KG1 (cell line): ENCODE data around the gene FABP6.
"Not testable (repeated sequence)": the region's sequence is repeated elsewhere in the genome, so short reads cannot be mapped to it uniquely, and the experiment has no call there.

Experiments
- DNase-seq: peaks from one replicate; lab custom pipeline; 2025; lab: John Stamatoyannopoulos, UW

The FABP6 gene

DNA sequence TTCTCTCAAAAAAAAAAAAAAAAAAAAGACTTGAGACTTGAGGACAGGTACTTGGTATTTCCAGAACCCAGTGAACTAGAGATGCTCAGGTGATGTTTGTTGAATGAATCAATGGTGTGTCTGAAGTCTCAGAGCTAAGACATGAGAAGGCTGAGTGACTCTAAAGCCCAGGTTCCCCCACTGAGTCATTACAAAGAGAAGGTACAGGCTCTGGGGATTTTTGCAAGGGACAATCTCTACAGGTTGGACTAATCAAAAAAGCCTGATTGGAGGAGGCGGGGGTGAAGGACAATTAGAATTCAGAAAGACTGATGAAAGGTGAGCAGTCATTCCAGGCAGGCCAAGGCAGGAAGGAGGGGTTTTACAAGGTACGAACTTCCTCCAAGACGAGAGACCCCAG, 8.2 kb upstream of the FABP6 start:
- no peak for DNase-seq

DNA sequence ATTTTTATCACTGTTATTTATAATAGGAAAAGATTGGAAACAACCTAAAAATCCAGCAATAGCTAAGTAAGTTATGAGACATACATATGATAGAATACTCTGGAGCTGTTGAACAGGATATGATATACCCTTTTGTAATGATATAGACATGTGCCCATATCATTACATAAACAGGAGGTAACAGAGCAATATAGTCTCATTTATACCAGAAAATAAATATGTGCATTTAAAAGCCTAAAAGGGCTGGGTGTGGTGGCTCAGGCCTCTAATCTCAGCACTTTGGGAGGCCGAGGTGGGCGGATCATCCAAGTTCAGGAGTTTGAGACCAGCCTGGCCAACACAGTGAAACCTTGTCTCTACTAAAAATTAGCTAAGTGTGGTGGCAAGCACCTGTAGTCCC, 2.3 kb upstream of the FABP6 start:
- DNase-seq: no peak

DNA sequence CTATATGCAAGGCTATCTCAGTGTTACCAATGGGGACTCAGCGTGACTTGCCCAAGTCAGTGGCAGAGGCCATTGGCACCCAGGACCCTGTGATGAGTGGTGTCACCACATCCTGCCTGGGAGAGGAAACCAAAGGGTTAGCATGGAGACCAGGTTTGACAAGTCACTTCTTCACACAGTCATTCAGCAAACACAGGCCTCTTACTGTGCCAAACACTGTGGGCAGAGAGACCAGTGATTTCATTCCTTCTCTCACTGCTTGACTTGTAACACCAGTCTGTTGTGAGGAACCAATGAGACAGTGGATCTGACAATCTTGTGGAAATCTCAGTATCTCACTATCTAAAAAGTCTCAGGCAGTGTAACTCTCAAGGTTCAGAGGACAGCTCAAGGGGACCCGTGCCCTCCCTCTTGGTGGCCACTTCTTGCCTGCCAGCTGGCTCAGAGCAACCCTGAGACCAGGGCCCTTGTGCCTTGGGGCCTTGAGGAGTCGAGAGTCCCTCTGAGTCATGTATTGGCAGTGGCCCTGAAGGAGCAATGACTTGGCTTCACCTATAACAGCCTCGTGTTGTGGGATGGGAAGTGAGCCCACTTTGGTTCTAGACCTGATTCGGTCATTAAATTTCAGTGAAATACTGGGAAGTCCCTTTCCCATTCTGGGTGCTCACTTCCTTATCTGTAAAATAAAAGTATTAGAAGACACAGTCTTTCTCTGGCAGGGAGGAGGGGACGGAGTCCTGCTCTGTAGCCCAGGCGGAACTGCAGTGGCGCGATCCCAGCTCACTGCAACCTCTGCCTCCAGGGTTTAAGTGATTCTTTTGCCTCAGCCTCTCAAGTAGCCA, 1.6 kb downstream of the FABP6 start:
- DNase-seq: no peak

DNA sequence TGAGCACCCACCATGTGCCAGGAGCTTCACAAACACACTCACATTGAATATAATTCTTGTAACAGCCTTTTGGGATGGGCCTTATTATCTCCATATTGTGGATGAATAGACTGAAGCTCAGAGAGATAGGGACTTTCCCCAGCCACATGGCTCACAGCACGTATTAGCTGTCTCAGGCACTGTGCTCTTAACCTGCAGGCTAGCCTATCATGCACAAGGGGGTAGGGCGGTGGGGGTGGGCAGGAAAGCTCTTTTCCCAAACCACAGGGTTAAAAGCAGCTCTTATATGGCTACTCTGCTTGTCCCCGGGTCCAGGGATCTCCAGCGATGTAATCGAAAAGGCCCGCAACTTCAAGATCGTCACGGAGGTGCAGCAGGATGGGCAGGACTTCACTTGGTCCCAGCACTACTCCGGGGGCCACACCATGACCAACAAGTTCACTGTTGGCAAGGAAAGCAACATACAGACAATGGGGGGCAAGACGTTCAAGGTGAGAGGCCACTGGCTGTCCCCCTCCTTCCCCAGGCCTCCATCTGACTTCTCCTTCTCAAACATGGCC, 2.6 kb downstream of the FABP6 start:
- no peak for DNase-seq

DNA sequence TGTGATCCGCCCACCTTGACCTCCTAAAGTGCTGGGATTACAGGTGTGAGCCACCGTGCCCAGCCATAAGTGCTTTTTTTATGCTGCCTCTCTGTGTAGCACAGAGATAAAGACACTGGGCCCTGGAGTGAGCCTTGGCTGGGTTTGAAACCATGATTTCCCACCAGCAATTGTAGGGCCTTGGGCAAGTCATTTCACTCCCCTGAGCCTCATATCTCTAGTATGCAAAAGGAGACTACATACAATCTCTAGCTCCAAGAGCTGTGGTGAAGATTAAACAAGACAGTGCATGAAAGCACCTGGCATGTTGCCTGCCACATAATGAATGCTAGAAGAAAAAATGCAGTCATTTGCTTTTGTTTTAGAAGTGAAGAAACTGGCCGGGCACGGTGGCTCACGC, 3.9 kb downstream of the FABP6 start:
- no peak for DNase-seq

DNA sequence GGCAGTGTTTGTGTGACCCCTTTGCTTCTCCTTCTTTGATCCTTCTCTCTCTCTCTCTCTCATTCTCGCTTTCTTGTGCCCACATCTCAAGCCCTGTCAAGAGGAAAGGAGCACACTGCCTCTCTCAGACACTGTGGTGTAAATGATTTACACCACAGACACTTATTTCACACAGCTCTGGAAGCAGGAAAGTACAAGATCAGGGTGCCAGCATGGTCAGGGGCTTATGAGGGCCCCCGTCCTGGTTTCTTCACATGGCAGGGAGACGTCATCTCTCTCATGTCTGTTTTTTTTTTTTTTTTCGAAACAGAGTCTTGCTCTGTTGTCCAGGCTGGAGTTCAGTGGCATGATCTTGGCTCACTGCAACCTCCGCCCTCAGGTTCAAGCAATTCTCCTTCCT, 6.4 kb downstream of the FABP6 start:
- no peak for DNase-seq

DNA sequence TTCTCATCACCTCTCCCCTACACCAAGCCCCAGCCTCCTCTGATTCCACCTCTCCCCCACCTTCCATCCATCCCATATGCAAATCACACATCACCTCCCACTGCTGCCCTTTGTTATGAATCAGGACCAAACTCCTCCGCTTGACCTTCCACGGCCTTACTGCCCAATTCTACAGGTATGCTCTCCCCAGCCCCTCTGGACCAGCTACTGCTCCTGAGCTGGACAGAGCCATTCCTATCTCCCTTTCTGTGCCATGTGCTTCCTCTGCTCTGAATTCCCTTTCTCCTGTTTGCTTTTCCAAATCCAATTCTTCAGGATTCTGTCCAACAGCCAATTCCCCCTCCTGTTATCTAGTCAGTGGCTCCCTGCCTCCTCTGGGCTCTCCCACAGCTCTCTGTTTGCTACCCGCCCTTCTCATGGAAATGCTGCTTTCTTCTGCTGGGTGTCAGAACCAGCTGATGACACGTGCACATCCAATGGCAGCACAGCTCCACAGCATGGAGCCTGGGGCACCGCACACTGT, 8.3 kb downstream of the FABP6 start:
- DNase-seq: no peak

DNA sequence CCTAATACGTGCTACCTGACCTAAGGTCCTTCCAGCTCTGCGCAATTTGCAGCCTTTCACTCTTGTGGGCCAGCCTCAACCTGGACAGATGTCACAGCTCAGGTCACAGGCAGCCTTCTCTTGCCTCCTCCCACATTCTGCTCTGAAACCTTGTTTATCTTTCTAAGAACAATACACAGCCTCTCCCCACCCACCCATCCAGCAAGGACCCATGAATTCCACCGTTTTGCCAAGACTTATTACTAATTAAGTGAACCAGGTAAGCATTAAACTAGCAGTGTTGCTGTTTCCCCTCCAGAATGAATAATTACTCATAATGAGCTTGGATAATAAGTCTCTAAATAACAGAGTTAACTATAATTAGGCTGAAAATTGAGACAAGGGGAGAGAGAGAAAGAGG, 11.0 kb downstream of the FABP6 start:
- no peak for DNase-seq

DNA sequence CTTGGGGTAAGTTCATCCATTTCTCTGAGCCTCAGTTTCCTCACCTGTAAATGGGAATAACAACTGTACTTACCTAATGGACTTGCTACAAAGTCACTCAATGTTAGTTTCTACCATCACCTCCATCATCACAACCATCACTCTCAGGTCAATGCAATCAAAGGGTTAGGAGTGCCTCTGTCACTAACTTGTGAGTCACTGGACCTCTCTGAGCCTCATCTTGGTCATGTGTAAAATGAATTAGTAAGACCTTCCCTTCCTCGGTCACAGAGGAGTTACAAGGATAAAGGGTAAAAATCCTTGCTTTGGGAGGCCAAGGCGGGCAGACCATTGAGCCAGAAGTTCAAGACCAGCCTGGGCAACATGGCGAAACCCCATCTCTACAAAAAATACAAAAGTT, 12.8 kb downstream of the FABP6 start:
- DNase-seq: no peak

DNA sequence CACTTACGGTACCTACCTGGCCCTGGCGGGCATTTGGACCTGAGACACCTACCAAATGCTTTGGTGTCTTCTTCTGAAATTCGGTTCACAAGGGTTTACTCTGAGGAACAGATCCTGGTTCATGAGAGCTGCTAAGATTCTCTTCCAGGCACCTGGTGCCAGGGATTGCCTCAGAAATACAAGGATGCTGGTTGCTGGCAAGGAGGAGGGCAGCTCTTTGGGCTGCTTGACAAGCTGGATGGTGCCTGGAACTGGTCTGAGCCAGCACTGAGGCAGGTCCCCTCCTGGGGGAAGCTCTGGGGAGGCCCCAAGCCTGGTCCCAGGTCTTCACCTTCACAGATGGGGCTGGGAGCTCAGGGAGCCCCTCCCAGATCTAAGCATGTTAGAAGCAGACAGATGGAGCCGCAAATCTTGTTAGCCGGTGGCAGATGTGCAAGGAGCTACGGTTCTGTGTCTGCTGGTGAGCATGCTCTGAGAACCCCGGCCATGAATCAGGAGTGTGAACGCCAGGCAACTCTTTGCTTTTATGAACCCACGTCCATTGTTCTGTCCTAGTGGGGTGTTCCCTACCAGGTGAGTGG, 16.3 kb downstream of the FABP6 start:
- no peak for DNase-seq

DNA sequence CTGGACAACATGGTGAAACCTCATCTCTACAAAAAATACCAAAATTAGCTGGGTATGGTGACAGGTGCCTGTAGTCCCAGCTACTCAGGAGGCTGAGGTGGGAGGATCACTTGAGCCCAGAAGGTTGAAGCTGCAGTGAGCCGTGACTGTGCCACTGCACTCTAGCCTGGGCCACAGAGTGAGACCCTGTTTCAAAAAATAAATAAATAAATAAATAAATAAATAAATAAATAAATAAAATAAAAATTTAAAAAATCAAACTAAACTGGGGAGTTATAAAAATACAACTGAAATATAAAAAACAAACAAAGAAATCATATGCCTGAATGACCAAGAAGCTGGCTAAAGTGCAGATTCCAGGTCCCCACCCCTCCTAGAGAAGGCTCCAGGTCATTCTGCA, 20.3 kb downstream of the FABP6 start:
- not testable (repeated sequence) for DNase-seq

DNA sequence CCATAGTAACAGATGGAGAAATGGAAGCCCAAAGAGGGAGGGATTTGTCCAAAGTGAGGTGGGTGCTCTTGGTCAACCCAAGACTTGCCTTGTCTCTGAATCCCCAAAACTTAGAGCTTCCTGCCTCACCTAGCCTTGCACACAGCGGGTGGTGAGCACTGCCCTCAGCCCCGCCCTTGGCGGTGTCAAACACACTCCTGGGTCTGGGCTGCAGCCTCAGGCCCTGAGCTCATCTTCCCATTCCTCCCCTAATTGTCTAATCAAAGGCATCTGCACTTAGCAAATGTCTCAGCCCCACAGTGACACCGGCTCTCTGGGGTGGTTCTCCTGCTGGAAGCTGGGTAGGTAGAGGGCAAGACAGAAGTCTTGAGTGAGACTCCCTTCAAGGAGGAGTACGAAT, 20.9 kb downstream of the FABP6 start:
- no peak for DNase-seq

DNA sequence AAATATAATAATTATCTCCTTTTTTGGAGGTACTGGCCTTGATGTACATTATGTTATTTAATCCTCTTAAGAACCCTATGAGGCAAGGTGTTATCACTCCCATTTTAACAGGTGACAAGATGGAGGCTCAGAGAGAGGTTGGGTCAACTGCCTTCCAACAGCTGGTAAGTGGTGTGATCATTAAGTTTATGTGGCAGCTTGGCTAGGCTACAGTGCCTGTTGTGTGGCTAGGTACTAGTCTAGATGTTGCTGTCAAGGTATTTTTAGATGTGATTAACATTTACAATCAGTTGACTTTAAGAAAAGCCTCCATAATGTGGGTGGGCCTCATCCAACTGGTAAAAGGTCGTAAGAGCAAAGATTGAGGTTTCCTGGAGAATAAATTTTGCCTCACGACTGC, 21.5 kb downstream of the FABP6 start:
- no peak for DNase-seq

DNA sequence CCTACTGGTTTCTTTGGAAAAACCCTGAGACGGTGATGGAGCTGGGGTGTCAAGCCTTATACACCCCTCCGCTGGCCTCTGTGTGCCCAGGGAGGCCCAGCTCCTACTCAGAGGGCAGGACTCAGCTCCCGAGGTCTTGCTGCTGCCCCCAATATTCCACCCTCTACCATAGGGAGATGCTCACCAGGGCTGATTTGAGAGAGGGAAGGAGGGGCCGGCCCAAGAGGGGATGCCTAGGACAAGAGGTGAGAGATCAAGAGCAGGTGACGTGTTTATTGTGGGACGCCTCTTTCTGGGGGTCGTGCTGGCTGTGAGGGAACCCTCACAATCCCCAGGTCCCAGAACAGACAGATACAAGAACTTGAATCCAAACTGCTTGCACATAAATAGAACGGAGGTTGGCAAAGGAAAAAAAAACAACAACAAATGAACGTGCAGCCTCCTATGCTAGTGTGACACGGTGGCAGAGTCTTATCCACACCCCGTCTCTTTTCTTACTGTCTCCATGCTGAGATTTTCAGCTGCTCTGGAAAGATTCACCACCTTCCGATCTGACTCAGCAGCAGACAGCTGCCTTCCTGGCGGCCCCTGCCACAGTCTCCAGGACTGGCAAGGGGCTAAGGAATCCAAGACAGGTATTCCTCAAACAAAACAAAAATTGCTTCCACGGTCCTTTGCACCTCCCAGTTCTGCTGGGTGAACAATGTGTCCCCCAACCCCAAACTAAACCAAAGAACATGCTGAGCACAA, 22.3 kb downstream of the FABP6 start:
- DNase-seq: no peak

DNA sequence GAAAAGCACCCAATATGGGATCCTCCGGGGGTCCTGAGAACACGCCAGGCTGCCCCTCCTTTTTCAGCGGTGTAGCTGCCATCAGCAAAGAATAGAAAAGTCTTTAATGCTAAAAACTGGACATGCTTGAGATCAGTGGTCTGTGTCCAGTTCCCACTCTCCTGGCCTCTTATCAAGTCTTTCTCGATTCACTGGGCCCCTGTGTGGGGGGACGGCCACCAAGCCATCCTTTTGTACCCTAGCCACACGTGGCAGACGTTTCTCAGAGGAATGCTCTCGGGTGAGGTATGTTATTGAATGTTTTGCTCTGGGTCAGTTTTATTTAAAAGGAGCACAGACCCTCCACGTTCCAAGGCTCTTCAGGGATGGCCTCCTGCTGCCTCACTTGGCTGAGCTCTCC, 23.6 kb downstream of the FABP6 start:
- no peak for DNase-seq

DNA sequence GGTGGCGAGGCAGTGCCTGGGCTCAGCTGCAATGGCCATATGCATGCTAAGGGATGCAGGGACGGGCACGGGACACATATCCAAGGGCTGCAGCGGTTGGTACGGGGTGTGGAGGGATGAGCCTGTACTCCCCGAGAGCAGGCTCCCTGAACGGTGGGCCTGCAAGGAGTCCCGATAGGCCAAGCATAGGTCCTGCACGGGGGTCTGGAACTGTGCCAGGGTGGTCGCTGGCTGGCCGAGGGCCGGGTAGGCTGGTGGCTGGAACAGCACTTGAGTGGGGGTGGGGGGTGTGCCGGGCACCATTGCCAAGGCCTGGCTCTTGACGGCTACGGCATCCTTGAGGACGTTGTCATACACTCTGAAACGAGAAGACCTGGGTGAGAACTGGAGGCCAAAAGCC, 24.1 kb downstream of the FABP6 start:
- DNase-seq: no peak

DNA sequence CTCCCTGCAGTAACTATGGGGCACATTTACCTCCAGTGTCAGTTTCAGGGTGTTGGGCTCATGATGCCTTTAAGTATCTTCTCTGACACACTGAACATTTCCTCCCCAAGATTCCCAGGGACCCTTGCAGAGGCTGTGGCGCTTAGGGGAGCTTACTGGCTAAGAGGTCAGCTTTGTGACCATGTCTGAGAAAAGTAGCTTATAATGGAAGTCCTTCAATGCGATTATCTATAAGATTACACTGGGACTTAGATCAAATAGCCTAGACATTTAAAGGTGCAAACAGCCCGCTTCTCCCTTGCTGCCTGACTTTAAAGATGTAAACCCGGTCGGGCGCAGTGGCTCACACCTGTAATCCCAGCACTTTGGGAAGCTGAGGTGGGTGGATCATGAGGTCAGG, 25.4 kb downstream of the FABP6 start:
- no peak for DNase-seq

DNA sequence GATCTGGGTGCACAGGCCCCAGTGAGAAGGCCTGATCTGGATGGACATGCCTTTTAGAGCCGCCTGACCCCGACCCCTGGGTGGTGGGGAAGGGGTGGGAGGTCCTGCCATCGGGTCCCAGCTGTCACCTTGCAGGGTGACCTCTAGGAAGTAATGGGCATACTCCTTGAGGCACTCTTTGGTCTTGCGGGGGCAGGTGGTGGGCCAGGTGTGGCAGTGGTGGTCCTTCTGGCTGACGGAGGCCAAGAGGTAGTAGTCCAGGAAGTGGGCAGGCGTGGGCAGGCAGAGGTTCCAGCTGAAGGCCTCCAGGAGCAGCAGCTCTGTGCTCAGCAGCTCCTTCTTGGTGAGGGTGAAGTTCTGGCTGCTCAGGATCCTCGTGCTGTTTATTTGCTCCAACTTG, 30.0 kb downstream of the FABP6 start:
- no peak for DNase-seq

DNA sequence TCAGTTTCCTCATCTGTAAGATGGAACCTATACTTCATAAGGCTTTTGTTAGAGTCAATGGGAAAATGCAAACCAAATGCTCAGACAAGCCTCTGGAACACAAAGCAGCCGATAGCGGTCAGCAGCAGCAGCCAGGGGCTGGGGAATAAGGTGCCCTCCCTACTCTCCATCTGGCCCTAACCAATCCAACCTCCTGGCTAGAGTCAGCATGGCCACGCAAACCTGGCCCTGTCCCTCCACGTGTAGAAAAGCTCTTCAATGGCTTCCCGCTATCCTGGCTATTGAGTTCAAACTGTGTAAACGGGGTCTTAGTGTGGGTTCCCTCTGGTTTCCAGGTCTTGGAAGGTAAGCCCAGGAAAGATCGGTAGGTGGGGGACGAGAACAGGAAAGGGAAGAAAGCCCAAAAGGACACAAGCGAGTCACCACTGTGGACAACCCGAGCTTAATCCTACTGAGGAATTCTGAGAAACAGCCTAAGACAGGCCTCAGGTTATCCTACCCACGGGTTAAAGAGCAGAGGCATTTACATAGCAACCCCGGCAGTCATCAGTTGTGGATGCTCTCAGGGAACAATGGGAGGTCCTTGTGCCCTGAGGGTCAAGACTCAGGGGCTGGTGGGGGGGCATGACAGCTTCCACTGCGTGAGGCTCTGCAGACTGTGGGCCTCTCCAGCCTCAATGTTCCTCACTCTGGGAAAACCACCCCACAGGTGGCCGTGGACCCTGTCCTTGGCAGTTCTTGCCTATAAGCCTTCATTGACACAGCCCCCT, 30.9 kb downstream of the FABP6 start:
- DNase-seq: no peak

DNA sequence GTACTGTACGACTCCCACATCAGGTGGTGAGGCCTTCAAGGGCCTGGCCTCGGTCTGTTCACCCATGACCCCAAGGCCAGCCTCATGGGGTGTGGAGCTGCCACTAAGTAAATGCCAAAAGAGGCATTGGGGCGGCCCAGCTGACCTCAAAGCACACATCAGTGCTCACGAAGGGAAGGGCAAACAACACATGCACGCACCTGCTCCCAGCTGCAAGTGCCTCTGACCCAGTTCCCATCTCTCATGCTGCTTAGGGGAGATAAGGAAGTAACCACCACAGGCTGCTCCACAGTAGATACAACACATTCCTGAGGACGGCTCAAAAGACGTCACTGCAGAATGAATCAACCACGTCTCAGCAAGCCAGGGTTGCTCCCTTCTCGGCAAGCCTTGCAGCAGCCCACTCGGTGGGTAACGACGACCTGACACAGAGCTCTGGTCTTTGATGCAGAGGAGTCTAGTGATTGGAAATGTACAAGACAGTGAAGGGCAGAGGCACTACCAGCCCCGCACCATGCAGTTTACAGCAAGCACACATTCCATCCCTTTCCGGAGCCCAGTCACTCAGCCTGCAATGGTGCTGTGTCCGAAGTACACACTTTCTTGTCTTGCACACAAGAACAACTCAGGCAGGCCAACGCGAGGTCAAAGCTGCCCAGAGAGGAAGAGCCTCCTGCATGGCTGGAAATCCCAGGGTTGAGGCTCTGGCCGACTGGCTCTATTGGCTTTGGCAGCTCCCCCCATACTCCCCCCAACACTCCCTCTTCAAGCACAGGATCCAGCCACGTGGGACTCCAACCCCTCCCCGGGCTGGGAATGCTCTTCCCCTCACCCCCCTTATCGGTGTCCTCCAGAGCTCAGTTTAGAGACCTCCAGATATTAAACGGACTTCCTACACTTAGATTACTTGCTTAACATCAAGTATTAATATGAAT, 31.8 kb downstream of the FABP6 start:
- DNase-seq: no peak
